CD4-positive, alpha-beta T cell treated with Interferon gamma for 1 hour (primary cell): ENCODE data around the gene DOCK4.

Experiments
- DNase-seq: peaks from one replicate; pipeline ENCODE4 v3.0.0-alpha.2; 2020

DOCK4 gene

GRCh38 chr7:112156412-112156811 lies 49.8 kb downstream of the DOCK4 start:
- DNase-seq: no peak

GRCh38 chr7:112154690-112155089 lies 51.5 kb downstream of the DOCK4 start:
- DNase-seq: no peak

GRCh38 chr7:112152186-112152585 lies 54.0 kb downstream of the DOCK4 start:
- DNase-seq: no peak

- DNase-seq: no peak
Observed at GRCh38 chr7:112150823-112151641, 55.2 kb downstream of the DOCK4 start.

GRCh38 chr7:112149734-112150133 lies 56.5 kb downstream of the DOCK4 start:
- no peak for DNase-seq

- DNase-seq: no peak
Observed at GRCh38 chr7:112147793-112148361, 58.3 kb downstream of the DOCK4 start.

- no peak for DNase-seq
Observed at GRCh38 chr7:112145206-112145605, 61.0 kb downstream of the DOCK4 start.

GRCh38 chr7:112144284-112145059 lies 61.7 kb downstream of the DOCK4 start:
- no peak for DNase-seq

- DNase-seq: no peak
Observed at GRCh38 chr7:112143582-112143981, 62.6 kb downstream of the DOCK4 start.

GRCh38 chr7:112143136-112143535 lies 63.1 kb downstream of the DOCK4 start:
- no peak for DNase-seq

GRCh38 chr7:112140600-112140999 lies 65.6 kb downstream of the DOCK4 start:
- no peak for DNase-seq

GRCh38 chr7:112138938-112139337 lies 67.3 kb downstream of the DOCK4 start:
- DNase-seq: no peak

- no peak for DNase-seq
Observed at GRCh38 chr7:112138325-112138852, 67.8 kb downstream of the DOCK4 start.

GRCh38 chr7:112137141-112138101 lies 68.8 kb downstream of the DOCK4 start:
- no peak for DNase-seq

- DNase-seq: no peak
Observed at GRCh38 chr7:112136271-112137008, 69.8 kb downstream of the DOCK4 start.

- DNase-seq: no peak
Observed at GRCh38 chr7:112135815-112136214, 70.4 kb downstream of the DOCK4 start.

- no peak for DNase-seq
Observed at GRCh38 chr7:112134039-112134438, 72.2 kb downstream of the DOCK4 start.

GRCh38 chr7:112133328-112133727 lies 72.9 kb downstream of the DOCK4 start:
- DNase-seq: no peak

GRCh38 chr7:112132051-112132694 lies 74.0 kb downstream of the DOCK4 start:
- no peak for DNase-seq

GRCh38 chr7:112130729-112131410 lies 75.3 kb downstream of the DOCK4 start:
- DNase-seq: no peak
